Activated CD8-positive, alpha-beta memory T cell treated with anti-CD3 and anti-CD28 coated beads for 48 hours (primary cell): ENCODE measurements around the gene KLC3.
"Not testable (repeated sequence)": the region's sequence is repeated elsewhere in the genome, so short reads cannot be mapped to it uniquely, and the experiment has no call there.

Source experiments
- DNase-seq, 3 experiments: peaks; one replicate each; pipeline ENCODE4 v3.0.0-alpha.2; 2020; ENCODE audit warnings: low read depth in 2 of 3, low spot score in 2 of 3

The KLC3 gene

GRCh38 chr19:45315304-45315703 lies 25.2 kb upstream of the KLC3 start:
- DNase-seq, result no peak

- DNase-seq, result no peak
Observed at GRCh38 chr19:45320997-45321775, 19.4 kb upstream of the KLC3 start.

- no peak for DNase-seq
Observed at GRCh38 chr19:45321848-45322247, 18.7 kb upstream of the KLC3 start.

GRCh38 chr19:45322311-45322710 lies 18.2 kb upstream of the KLC3 start:
- DNase-seq, result no peak

- DNase-seq, result no peak
Observed at GRCh38 chr19:45322744-45323281, 17.7 kb upstream of the KLC3 start, which contains the start of gene CKM. CKM (minus strand) TSS chr19:45322875; CDS start chr19:45319713, 3,162 bp downstream.

- no peak for DNase-seq
Observed at GRCh38 chr19:45323671-45324081, 16.9 kb upstream of the KLC3 start.

- DNase-seq, result no peak
Observed at GRCh38 chr19:45324349-45324907, 16.1 kb upstream of the KLC3 start.

GRCh38 chr19:45327404-45328143 lies 13.0 kb upstream of the KLC3 start:
- no peak for DNase-seq

GRCh38 chr19:45331411-45331810 lies 9.1 kb upstream of the KLC3 start:
- DNase-seq, result no peak

- DNase-seq, result no peak
Observed at GRCh38 chr19:45333609-45334303, 6.8 kb upstream of the KLC3 start.

GRCh38 chr19:45334881-45335280 lies 5.7 kb upstream of the KLC3 start:
- DNase-seq, result not testable (repeated sequence)

GRCh38 chr19:45336696-45337251 lies 3.8 kb upstream of the KLC3 start:
- DNase-seq, result no peak

GRCh38 chr19:45339629-45340028 lies 921 bp upstream of the KLC3 start:
- no peak for DNase-seq

- DNase-seq, result no peak
Observed at GRCh38 chr19:45340899-45341453, 426 bp downstream of the KLC3 start.

GRCh38 chr19:45342911-45343310 lies 2.4 kb downstream of the KLC3 start:
- no peak for DNase-seq

- no peak for DNase-seq
Observed at GRCh38 chr19:45344621-45345505, 4.3 kb downstream of the KLC3 start.

- DNase-seq, result no peak
Observed at GRCh38 chr19:45345506-45345860, 4.9 kb downstream of the KLC3 start.

- no peak for DNase-seq
Observed at GRCh38 chr19:45346449-45346848, 5.9 kb downstream of the KLC3 start.

GRCh38 chr19:45347570-45348366 lies 7.2 kb downstream of the KLC3 start:
- DNase-seq, result no peak
